Measurements from ENCODE around the gene SEPTIN12. TPM values are rescaled to one million over a fixed set of nuclear protein-coding genes. Genes with fewer than 3 reads are reported as not detected.
A peak's percentile ranks its signal among the peaks of the same experiment; 100 is the strongest.

SEPTIN12 gene
- total and polyA plus RNA-seq, 10 of the 15 experiments (the other 5 are each of a cell fraction or from before 2014, with no cell fraction given): not detected

GRCh38 chr16:4763791-4764190 lies 24.4 kb downstream of the SEPTIN12 start:
- peaks cover 18% of the 10 kb centered on the region for H3K79me2 ChIP-seq (ENCODE audit: control insufficient read depth, insufficient read depth, low read length)
- FAIRE-seq (no peak), DNase-seq (ENCODE audit: low read depth, low spot score) (no peak), ATAC-seq (no peak)
- intact Hi-C loops (cut with micrococcal nuclease; ENCODE audit: unreplicated experiment) (no loop called here), in situ Hi-C loops (cut with MboI) (no loop called here)
- no peak overlapping the region for H2AFZ ChIP-seq (ENCODE audit: control insufficient read depth, low read depth, low read length)
- BruUV-seq (replicated peaks): no TSS peak
- H3K9me3 ChIP-seq (replicated peaks; ENCODE audit: control insufficient read depth, insufficient read depth, low read length): no peaks in the 10 kb centered on the region
- H4K20me1 ChIP-seq (ENCODE audit: control insufficient read depth, insufficient read depth): no peaks in the 10 kb centered on the region
- WGBS (ENCODE audit: insufficient coverage, insufficient replicate concordance, low lambda C conversion rate, missing lambda C conversion rate): 89% methylated on average over 7 of the region's 7 CpGs
- ChIA-PET SMC1A (ENCODE audit: uncharacterized antibody, unreplicated experiment) (no interaction called here), POLR2A (interaction anchor here (0.6 kb wide), 1 partner anchor 255 kb away, joined by 3 read pairs; no protein-coding TSS in a partner anchor), RAD21 (ENCODE audit: unreplicated experiment) (no interaction called here), CTCF (no interaction called here)
- no peaks in the 10 kb centered on the region for H3K27me3 ChIP-seq (replicated peaks in 1 of 2; ENCODE audit: control insufficient read depth in 2 of 2, insufficient read depth in 2 of 2, low read length in 1 of 2)
- H3K4me1 ChIP-seq (ENCODE audit: control insufficient read depth, insufficient read depth, low read length): peaks cover 8% of the 10 kb centered on the region; the same call in 1 of the 2 replicates
- no peak overlapping the region for H3K4me3 ChIP-seq
- no peak overlapping the region for H3K9ac ChIP-seq (ENCODE audit: control insufficient read depth, insufficient read depth, low read length)
- peaks cover 3 to 12% of the 10 kb centered on the region in 2 experiments for H3K36me3 ChIP-seq (ENCODE audit: control insufficient read depth in 2 of 2, insufficient read depth in 2 of 2, low read length in 1 of 2)
- H3K27ac ChIP-seq (ENCODE audit: control insufficient read depth, insufficient read depth): no peak overlapping the region
- H3K4me2 ChIP-seq (ENCODE audit: control insufficient read depth, insufficient read depth): peak overlapping the region; percentile 13; the same call in 1 of the 2 replicates
- TF ChIP-seq MTA3 (IDR thresholded peaks at IDR 0.05; ENCODE audit: borderline replicate concordance, low read length) (no peak), E2F4 (IDR thresholded peaks at IDR 0.05; ENCODE audit: low read depth, low read length) (no peak), ZNF24 (IDR thresholded peaks at IDR 0.05) (no peak), NR2C2 (IDR thresholded peaks at IDR 0.05; ENCODE audit: borderline replicate concordance, control insufficient read depth, insufficient read length, low read depth) (no peak), HDAC6 (IDR thresholded peaks at IDR 0.05; ENCODE audit: unreplicated experiment) (no peak), ZBTB33 (IDR thresholded peaks at IDR 0.05) (no peak), SP1 (IDR thresholded peaks at IDR 0.05; ENCODE audit: low read depth, low read length) (no peak), PML (IDR thresholded peaks at IDR 0.05; ENCODE audit: low read length) (no peak), SREBF2 (IDR thresholded peaks at IDR 0.05; ENCODE audit: low read length) (no peak), STAT1 (conservative IDR thresholded peaks at IDR 0.05) (no peak), MAX (IDR thresholded peaks at IDR 0.05; ENCODE audit: low read depth, low read length) (no peak), EED (IDR thresholded peaks at IDR 0.05; ENCODE audit: low read depth) (no peak), IRF5 (IDR thresholded peaks at IDR 0.05; ENCODE audit: borderline replicate concordance) (no peak), MXI1 (IDR thresholded peaks at IDR 0.05; ENCODE audit: low read depth, low read length) (no peak), MTA2 (IDR thresholded peaks at IDR 0.05; ENCODE audit: low read depth) (no peak), ZNF592 (IDR thresholded peaks at IDR 0.05) (no peak), SMAD5 (IDR thresholded peaks at IDR 0.05; ENCODE audit: low read depth) (no peak)
